GM12872 (cell line): Measurements from ENCODE around the gene KRT31.

Experiments
- TF ChIP-seq, protein P1 (sequence below): IDR thresholded peaks from 3 replicates; pipeline ENCODE4 v1.5.1; 2011; ENCODE audit warnings: low read depth, mild to moderate bottlenecking, low read length, moderate library complexity; ENCODE audit not compliant: insufficient read depth

The KRT31 gene

DNA sequence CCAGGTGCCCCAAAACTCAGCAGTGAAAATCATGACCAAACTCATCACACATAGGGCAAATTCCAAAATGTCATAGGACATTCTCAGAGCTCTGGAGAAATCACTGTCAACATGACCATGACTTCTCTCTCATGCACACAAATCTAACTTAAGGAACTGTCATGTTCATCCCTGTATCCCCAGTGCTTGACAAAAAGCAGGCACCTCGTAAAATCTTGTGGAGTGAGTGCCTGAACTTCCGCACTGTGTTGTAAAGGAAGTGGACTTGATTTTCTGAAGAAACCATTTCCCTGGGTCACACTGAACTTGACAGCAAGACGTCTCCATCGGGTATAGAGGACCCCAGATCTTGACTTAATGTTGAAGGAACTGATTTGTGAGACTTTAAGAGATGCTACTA lies 24.2 kb upstream of the KRT31 start:
- TF ChIP-seq, protein P1, sequence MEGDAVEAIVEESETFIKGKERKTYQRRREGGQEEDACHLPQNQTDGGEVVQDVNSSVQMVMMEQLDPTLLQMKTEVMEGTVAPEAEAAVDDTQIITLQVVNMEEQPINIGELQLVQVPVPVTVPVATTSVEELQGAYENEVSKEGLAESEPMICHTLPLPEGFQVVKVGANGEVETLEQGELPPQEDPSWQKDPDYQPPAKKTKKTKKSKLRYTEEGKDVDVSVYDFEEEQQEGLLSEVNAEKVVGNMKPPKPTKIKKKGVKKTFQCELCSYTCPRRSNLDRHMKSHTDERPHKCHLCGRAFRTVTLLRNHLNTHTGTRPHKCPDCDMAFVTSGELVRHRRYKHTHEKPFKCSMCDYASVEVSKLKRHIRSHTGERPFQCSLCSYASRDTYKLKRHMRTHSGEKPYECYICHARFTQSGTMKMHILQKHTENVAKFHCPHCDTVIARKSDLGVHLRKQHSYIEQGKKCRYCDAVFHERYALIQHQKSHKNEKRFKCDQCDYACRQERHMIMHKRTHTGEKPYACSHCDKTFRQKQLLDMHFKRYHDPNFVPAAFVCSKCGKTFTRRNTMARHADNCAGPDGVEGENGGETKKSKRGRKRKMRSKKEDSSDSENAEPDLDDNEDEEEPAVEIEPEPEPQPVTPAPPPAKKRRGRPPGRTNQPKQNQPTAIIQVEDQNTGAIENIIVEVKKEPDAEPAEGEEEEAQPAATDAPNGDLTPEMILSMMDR: no peak

DNA sequence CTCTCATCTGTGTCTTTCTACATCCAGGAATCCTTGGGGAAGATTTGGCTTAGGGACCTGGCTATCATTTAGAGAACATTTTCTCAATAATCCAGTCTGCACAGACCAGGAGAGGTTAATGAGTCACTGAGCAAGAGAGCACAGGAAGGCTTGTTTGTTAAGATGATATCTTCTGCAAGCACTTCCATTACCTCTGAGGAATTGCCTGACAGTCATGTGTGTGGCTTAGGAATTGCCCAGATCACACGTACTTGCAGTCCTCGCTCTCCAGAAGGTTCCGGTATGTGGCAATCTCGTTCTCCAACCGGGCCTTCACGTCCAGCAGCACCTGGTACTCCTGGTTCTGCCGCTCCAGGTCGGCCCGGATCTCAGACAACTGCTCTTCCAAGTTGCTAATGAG lies 23.7 kb upstream of the KRT31 start:
- TF ChIP-seq, protein P1: no peak

DNA sequence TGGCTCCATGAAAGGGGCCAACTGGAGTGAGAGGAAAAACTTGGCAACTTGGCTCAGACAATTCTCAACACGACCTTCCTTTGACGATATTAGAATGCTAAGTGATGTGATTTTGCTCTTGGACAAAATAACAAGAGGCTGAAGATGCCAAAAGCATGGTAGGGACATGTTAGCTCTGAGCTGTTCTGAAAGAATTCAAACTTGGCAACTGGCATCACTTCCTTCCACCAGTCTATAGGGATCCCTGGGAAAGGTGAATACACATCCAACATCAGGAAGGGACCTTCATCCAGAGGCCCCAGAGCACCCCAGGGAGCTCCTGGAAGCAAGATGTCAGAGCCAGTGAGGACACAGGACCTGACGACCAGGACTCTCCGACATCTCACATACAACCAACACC lies 22.7 kb upstream of the KRT31 start:
- TF ChIP-seq, protein P1: no peak

DNA sequence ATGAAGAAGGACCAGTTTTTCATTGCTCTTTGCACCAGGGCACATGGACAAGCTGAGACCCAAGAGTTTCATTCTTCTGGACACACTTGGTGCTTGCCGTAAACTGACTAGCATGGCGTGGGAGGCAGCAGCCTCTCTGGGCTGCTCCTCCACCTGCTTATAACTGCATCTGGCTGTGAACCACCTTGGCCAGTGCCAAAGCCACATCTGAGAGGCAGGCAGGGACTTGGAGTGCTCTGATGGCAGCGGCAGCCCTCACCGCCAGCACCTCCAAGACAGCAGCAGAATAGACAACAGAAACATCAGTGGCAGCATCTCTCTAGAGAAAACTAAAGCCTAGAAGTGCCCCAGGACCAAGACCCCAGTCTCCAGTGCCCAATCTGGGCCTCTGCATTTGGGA lies 22.3 kb upstream of the KRT31 start:
- TF ChIP-seq, protein P1: no peak

DNA sequence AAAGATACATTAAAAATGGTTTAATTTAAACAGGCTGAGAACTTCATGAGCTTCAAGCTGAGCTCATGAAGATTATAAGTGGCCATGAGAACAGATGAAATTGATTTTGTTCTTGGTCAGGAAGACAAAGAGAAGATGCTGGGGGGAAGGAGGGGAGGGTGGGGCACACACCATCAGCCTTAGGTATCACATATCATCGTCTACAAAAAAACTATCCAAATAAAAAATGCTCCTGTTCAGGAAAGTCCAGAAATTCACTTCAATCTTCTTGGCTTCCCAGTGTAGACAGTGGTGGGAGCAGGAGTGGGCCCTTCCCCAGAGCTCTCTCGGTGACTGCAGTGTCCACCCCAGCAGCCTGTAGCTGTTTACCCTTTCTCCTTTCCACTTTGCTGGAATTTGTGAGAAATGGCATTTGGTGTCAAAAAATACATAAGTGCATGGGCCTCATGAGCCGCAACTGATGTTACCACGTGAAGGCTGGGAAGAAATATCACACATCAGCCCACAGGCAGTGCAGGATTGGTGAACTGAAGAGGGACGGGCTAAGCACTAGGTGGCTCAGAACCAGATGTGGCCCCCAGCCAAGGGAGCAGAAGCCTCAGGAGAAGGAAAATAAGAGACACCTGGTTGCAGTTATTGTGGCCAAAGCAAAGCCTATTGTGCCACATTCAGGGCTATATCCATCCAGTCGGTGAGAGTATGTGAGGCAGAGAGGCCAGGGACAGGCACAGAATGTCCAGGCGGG lies 20.9 kb upstream of the KRT31 start:
- TF ChIP-seq, protein P1: no peak

DNA sequence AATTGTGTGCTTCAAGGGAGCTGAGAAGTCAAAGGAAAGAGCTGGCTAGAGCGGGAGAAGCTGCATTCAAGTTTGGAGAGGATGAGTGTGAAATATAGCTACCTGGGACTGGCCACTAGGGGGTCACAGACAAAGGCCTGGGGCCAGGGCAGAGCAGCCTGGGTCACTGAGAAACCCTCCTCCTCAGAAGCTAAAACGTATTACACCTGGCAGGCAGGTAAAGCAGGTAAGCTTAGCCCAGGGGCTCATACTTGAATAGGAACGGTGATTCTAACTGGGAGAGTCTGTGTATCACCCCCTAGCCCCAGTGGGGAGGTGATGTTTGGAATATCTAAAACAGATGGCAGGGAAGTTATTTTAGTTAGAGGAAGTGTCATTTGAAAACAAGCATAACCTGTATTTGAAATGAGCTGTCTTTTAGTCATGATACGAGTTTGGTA lies 20.2 kb upstream of the KRT31 start:
- TF ChIP-seq, protein P1: peak; percentile 78

DNA sequence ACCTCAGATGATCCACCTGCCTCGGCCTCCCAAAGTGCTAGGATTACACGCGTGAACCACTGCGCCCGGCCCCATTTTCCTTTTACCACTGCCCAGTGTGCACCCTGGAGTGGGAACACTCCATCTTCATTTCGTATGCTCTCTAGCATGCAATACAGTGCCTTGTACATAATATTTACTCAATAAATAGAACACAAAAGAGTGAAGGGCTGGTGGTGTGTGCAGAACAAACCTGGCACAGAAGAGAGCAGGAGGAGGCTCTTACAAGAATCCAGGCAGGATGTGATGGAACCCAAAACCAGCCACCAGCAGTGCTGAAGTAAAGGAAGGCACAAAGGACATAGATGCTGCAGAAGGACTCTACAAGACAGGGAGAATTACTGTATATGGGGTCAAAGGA lies 19.7 kb upstream of the KRT31 start:
- TF ChIP-seq, protein P1: no peak
